Brain microvascular endothelial cell (primary cell): ENCODE results near the gene EEF1AKMT4.

Source experiments
- DNase-seq: peaks from one replicate; pipeline ENCODE4 v3.0.0-alpha.2; 2020
- H3K27ac ChIP-seq: fragments of 250-450 bp; sonication (Bioruptor Pico); 2 replicates; pipeline ENCODE4 v1.5.1; 2020; ENCODE audit warnings: mild to moderate bottlenecking, moderate library complexity
- H3K27me3 ChIP-seq: fragments of 250-450 bp; sonication (Bioruptor Pico); replicated peaks from 2 replicates; pipeline ENCODE4 v1.5.1; 2020; ENCODE audit warnings: mild to moderate bottlenecking
- H3K36me3 ChIP-seq: fragments of 250-450 bp; sonication (Bioruptor Pico); replicated peaks from 2 replicates; pipeline ENCODE4 v1.5.1; 2020; ENCODE audit warnings: mild to moderate bottlenecking
- H3K4me3 ChIP-seq: 2 replicates; pipeline ENCODE4 v1.5.1; 2011; ENCODE audit warnings: low read depth, mild to moderate bottlenecking, control low read depth, low read length, moderate library complexity
- in situ Hi-C: cut with HindIII; loops from 2 replicates; pipeline ENCODE4 v1.10.0; 2017; ENCODE audit warnings: low sequenced_read_pairs, low pct_ligation_motif_present
- TF ChIP-seq, protein P1 (sequence below): IDR thresholded peaks from 2 replicates; pipeline ENCODE4 v1.5.1; 2011; ENCODE audit warnings: low read depth, mild to moderate bottlenecking, moderate library complexity, low read length, control low read depth, inconsistent platforms; ENCODE audit errors: missing control alignments

The EEF1AKMT4 gene

DNA sequence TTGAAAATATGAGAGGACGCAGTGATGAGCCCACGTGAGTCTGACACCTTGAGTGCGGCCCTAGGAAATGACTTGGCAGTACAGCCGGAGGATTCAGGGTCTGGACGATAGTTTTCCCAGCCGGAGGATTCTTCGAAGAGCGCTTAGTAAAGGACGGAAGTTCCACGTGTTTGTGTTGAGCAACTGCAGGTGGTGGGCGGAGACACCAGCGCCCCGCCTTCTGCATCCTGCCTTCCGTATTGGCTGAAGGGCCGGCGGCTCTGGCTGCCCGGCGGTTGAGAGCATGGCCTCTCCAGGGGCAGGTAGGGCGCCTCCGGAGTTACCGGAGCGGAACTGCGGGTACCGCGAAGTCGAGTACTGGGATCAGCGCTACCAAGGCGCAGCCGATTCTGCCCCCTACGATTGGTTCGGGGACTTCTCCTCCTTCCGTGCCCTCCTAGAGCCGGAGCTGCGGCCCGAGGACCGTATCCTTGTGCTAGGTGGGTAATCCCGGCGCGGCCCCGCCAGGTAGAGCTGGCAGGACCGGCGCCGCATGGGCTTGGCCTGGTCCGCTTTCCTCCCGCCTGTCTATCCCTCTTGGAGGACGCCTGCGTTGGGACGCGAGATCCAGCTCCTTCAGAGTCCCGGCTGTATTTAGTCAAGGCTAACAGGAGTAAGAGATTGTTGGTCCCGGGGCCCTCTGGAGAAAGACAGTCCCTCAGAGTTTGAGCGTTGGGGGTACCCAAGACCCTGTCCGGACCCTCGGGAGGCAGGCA, at the start of gene EEF1AKMT4:
TSS of gene EEF1AKMT4 (plus strand) at position 261 of the 755 bp plus-strand sequence. CDS start at position 284, 23 bp downstream.
- H3K27me3 ChIP-seq: no peaks in the 10 kb centered on the region
- TF ChIP-seq, protein P1, sequence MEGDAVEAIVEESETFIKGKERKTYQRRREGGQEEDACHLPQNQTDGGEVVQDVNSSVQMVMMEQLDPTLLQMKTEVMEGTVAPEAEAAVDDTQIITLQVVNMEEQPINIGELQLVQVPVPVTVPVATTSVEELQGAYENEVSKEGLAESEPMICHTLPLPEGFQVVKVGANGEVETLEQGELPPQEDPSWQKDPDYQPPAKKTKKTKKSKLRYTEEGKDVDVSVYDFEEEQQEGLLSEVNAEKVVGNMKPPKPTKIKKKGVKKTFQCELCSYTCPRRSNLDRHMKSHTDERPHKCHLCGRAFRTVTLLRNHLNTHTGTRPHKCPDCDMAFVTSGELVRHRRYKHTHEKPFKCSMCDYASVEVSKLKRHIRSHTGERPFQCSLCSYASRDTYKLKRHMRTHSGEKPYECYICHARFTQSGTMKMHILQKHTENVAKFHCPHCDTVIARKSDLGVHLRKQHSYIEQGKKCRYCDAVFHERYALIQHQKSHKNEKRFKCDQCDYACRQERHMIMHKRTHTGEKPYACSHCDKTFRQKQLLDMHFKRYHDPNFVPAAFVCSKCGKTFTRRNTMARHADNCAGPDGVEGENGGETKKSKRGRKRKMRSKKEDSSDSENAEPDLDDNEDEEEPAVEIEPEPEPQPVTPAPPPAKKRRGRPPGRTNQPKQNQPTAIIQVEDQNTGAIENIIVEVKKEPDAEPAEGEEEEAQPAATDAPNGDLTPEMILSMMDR: peak; percentile 70
- in situ Hi-C loops: no loop called here

DNA sequence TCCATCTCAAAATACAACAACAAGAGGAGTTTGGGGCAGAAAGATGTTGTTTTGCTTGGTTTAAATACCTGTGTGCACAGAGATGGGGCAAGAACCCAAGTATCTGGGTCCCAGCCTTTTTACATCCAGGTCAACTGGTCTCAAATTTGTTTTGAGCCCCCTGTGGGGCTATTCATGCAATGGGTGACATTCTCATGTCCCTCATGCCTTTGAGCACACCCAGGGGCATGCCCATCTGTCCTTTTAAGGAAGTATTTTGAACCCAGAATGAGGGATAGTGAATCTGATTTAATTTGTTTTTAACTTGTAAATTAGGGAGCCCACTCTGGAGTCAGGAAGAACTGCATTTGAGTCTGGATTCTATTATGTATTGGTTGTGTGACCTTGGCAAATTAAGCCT, 48.6 kb upstream of the EEF1AKMT4 start:
- Histone ChIP-seq H3K27me3 (no peaks in the 10 kb centered on the region), H3K36me3 (peaks cover 6% of the 10 kb centered on the region), H3K4me3 (no peak overlapping the region), H3K27ac (no peak overlapping the region)
- in situ Hi-C loops: no loop called here
- no peak for DNase-seq
- TF ChIP-seq, protein P1: no peak

More for the DNA sequence above, at the start of gene EEF1AKMT4:
- Histone ChIP-seq H3K27ac (peak within 1 kb of the TSS; percentile 83), H3K36me3 (peaks cover 6% of the 10 kb centered on the region), H3K4me3 (peak within 1 kb of the TSS; percentile 95)
- peak; percentile 97 for DNase-seq

DNA sequence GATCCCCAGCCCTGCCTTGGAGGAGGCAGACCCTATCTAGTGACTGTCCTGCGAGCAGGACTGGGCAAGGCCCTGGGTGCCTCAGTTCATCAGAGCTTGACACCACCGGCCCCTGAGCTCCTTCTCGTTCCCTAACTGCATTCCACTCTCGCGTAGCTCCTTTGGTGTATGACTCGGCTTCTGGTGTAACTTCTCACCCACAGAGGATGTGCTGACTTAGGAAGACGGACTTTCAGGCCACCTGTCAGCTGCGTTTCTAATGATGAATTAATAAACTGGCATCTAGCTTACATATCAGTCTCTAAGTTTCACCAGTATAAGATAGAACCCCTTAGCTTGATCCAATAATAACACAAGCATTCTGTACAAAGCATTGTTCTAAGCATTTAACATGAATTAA, 45.9 kb upstream of the EEF1AKMT4 start:
- no peak for DNase-seq
- Histone ChIP-seq H3K27me3 (no peaks in the 10 kb centered on the region), H3K4me3 (no peak overlapping the region), H3K27ac (no peak overlapping the region), H3K36me3 (no peaks in the 10 kb centered on the region)
- TF ChIP-seq, protein P1: no peak
- in situ Hi-C loops: no loop called here

DNA sequence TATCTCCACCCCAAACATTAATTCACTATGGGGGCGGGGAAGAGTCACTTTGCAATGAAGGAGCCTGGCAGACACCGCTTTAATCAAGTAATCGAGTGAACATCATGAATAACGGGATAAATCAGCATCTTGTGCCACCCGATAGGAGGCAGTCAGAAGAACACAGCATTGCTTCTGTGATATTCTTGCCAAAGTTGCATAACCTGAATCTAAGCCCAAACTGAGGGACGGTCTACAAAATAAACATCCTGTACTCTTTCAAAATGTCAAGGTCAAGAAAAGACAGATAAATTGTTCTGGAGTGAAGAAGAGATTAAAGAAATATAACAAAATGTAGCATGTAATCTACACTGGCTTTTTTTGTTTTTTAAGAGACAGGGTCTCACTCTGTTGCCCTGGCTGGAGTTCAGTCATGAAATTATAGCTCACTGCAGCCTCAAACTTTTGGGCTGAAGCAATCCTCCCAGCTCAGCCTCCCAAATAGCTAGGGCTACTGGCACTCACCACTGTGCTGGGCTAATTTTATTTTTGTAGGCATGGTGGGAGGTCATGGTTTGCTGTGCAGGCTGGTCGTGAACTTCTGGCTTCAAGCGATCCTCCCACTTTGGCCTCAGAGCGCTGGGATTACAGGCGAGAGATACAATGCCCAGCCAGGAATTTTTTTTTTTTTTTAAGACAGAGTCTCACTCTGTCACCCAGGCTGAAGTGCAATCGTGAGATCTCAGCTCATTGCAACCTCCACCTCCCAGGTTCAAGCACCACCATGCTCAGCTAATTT, 40.1 kb upstream of the EEF1AKMT4 start:
- no peak for DNase-seq
- no peaks in the 10 kb centered on the region for H3K27me3 ChIP-seq
- no peak overlapping the region for H3K27ac ChIP-seq
- H3K36me3 ChIP-seq: no peaks in the 10 kb centered on the region
- H3K4me3 ChIP-seq: no peak overlapping the region
- TF ChIP-seq, protein P1: no peak
- in situ Hi-C loops: no loop called here

DNA sequence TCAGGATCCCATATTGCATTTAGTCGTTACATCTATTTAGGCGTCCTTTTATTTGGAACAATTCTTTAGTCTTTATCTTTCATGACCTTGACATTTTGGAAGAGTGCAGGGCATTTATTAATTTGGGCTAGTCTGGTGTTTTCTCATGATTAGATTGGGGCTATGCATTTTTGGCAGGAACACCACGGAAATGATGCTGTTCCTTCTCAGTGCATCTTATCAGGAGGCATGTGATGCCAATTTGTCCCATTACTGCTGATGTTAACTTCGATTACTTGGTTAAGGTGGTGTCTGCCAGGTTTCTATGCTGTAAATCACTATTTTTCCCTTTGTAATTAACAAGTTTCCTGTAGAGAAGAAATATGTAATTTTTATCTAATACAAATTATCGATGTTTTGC, 38.2 kb upstream of the EEF1AKMT4 start:
- Histone ChIP-seq H3K4me3 (no peak overlapping the region), H3K27me3 (no peaks in the 10 kb centered on the region), H3K27ac (no peak overlapping the region), H3K36me3 (no peaks in the 10 kb centered on the region)
- in situ Hi-C loops: no loop called here
- DNase-seq: no peak
- TF ChIP-seq, protein P1: no peak
